Cardiac fibroblast (primary cell): ENCODE results near the gene TSSK6.

Experiments
- DNase-seq, 2 donors: peaks; one replicate each; pipeline versions ENCODE4 v3.0.0 to v3.0.0-alpha.2; 2010; ENCODE audit warnings: low read depth in 2 of 2
- H3K4me3 ChIP-seq, 2 donors: replicated peaks in 1 of 2; 1 replicate in 1 of 2; 2 replicates in 1 of 2; pipeline ENCODE4 v1.5.1; 2011; ENCODE audit warnings: low read depth in 2 of 2, low read length in 2 of 2, mild to moderate bottlenecking in 2 of 2, moderate library complexity in 1 of 2
- CTCF ChIP-seq: IDR thresholded peaks from one replicate; pipeline ENCODE4 v1.5.1; 2011; ENCODE audit warnings: low read depth, mild to moderate bottlenecking, low read length, inconsistent platforms

TSSK6 gene

GRCh38 chr19:19550485-19550929, 35.2 kb upstream of the TSSK6 start:
- DNase-seq = peak in 1 of 2 donors; percentile 39
- TF ChIP-seq CTCF = no peak
- H3K4me3 ChIP-seq = no peak overlapping the region

- no peak for DNase-seq
These were observed 34.6 kb upstream of the TSSK6 start for GRCh38 chr19:19549804-19550464.

DNA sequence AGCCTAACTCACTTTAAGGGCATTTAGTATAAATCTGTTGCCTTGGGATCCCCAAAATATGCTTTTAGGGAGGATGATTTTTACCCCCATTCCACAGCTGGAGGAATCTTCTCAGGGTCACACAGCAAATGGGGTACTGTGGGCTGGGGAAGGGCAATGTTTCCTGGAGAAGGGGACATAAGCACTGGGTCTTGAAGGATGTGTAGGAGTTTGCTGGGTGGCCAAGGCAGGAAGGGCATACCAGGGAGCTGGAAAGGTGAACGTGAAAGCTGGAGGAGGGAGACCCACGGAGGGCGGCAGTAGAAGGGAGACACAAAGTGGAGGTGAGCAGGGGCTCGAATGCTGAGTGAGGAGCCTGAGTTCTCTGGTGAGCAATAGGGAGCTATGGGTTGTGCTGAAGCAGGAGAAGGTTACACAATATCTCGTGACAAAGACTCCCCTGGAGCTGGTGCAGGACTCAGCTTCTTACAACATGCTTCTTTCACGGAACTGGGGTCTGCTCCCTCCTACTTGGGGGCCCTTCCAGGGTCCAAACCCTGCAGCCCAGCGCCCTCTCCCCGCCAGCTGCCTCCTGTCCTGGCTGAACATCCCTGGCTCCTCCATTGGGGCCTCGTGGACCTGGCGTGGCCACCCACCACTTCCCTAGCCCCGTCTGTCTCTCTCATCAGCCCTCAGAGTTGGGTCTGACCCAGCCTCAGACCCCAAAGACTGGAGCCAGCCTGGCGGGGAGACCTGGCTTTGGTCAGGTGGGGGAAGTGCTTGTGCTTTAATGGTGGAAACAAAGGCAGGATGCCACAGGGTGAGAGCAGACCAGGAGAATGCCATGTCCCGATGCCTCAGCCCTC, 33.8 kb upstream of the TSSK6 start:
- TF ChIP-seq CTCF = no peak
- peak in 1 of 2 donors; percentile 35 for DNase-seq
- H3K4me3 ChIP-seq = no peak overlapping the region

More at GRCh38 chr19:19549804-19550464, 34.6 kb upstream of the TSSK6 start:
- H3K4me3 ChIP-seq = no peak overlapping the region
- no peak for TF ChIP-seq CTCF

GRCh38 chr19:19547674-19548336, 32.5 kb upstream of the TSSK6 start:
- no peak for DNase-seq
- no peak overlapping the region for H3K4me3 ChIP-seq
- no peak for TF ChIP-seq CTCF

GRCh38 chr19:19546751-19547162, 31.4 kb upstream of the TSSK6 start:
- H3K4me3 ChIP-seq = no peak overlapping the region
- TF ChIP-seq CTCF = no peak
- no peak for DNase-seq

DNA sequence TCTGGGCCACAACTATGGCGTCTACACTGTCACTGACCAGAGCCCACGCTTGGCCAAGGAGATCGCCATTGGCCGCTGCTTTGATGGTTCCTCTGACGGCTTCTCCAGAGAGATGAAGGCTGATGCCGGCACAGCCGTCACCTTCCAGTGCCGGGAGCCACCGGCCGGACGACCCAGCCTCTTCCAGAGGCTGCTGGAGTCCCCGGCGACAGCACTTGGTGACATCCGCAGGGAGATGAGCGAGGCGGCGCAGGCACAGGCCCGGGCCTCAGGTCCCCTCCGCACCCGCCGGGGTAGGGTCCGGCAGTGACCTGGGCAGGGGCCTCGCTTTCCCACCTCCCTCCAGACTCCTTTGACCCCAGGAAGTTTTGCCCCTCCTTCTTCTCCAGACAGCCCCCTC, 30.4 kb upstream of the TSSK6 start:
- TF ChIP-seq CTCF = no peak
- H3K4me3 ChIP-seq = no peak overlapping the region
- no peak for DNase-seq
